ENCODE data around the gene FARS2.

Gene FARS2

GRCh38 chr6:5223309-5223708 is 38.0 kb upstream of the FARS2 start:
- Histone ChIP-seq H3K36me3 (ENCODE audit: control insufficient read depth in 2 of 2, insufficient read depth in 1 of 2, low read length in 2 of 2) (no peaks in the 10 kb centered on the region), H3K4me1 (ENCODE audit: control insufficient read depth, insufficient read depth, low read length) (no peaks in the 10 kb centered on the region), H3K9me3 (ENCODE audit: control insufficient read depth, insufficient read depth, low read depth, low read length) (no peaks in the 10 kb centered on the region), H3K27ac (ENCODE audit: extremely low read depth, low read depth, low read length) (no peak overlapping the region), H3K4me3 (ENCODE audit: low read depth, low read length) (no peak overlapping the region)
- TF ChIP-seq TCF7L2 (IDR thresholded peaks at IDR 0.05; ENCODE audit: borderline replicate concordance, low read depth, low read length) (no peak), ZNF792 (tag by site-specific recombination; IDR thresholded peaks at IDR 0.05) (no peak), ZNF530 (tag by site-specific recombination; IDR thresholded peaks at IDR 0.05; ENCODE audit: low read depth) (no peak), ZNF488 (tag by site-specific recombination; IDR thresholded peaks at IDR 0.05) (no peak), ZNF548 (tag by site-specific recombination; IDR thresholded peaks at IDR 0.05) (no peak), ZNF133 (tag by site-specific recombination; IDR thresholded peaks at IDR 0.05) (no peak), ZNF670 (tag by site-specific recombination; IDR thresholded peaks at IDR 0.05; ENCODE audit: low read depth) (no peak), ZBTB48 (tag by site-specific recombination; IDR thresholded peaks at IDR 0.05) (no peak)
- TF ChIP-seq, protein P1, sequence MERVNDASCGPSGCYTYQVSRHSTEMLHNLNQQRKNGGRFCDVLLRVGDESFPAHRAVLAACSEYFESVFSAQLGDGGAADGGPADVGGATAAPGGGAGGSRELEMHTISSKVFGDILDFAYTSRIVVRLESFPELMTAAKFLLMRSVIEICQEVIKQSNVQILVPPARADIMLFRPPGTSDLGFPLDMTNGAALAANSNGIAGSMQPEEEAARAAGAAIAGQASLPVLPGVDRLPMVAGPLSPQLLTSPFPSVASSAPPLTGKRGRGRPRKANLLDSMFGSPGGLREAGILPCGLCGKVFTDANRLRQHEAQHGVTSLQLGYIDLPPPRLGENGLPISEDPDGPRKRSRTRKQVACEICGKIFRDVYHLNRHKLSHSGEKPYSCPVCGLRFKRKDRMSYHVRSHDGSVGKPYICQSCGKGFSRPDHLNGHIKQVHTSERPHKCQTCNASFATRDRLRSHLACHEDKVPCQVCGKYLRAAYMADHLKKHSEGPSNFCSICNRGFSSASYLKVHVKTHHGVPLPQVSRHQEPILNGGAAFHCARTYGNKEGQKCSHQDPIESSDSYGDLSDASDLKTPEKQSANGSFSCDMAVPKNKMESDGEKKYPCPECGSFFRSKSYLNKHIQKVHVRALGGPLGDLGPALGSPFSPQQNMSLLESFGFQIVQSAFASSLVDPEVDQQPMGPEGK (tag by site-specific recombination; IDR thresholded peaks at IDR 0.05): no peak
- TF ChIP-seq, protein P2, sequence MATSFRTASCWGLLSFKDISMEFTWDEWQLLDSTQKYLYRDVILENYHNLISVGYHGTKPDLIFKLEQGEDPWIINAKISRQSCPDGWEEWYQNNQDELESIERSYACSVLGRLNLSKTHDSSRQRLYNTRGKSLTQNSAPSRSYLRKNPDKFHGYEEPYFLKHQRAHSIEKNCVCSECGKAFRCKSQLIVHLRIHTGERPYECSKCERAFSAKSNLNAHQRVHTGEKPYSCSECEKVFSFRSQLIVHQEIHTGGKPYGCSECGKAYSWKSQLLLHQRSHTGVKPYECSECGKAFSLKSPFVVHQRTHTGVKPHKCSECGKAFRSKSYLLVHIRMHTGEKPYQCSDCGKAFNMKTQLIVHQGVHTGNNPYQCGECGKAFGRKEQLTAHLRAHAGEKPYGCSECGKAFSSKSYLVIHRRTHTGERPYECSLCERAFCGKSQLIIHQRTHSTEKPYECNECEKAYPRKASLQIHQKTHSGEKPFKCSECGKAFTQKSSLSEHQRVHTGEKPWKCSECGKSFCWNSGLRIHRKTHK (tag by site-specific recombination; IDR thresholded peaks at IDR 0.05): no peak
- CTCF ChIA-PET: interaction anchor here (0.7 kb wide), 1 partner anchor 166 kb away, joined by 3 read pairs; no protein-coding TSS in a partner anchor
- POLR2A ChIA-PET: no interaction called here

- H3K36me3 ChIP-seq (ENCODE audit: control insufficient read depth in 2 of 2, insufficient read depth in 1 of 2, low read length in 2 of 2): no peaks in the 10 kb centered on the region
- no peaks in the 10 kb centered on the region for H3K9me3 ChIP-seq (ENCODE audit: control insufficient read depth, insufficient read depth, low read depth, low read length)
- CTCF ChIA-PET: interaction anchor here (0.6 to 0.8 kb wide), 2 partner anchors 14 to 141 kb away, joined by 3 read pairs; no protein-coding TSS in a partner anchor
- POLR2A ChIA-PET: no interaction called here
- no peak overlapping the region for H3K27ac ChIP-seq (ENCODE audit: extremely low read depth, low read depth, low read length)
- H3K4me1 ChIP-seq (ENCODE audit: control insufficient read depth, insufficient read depth, low read length): no peaks in the 10 kb centered on the region
- H3K4me3 ChIP-seq (ENCODE audit: low read depth, low read length): no peak overlapping the region
- TF ChIP-seq ZNF221 (tag by site-specific recombination; IDR thresholded peaks at IDR 0.05; ENCODE audit: borderline replicate concordance) (no peak), ZNF16 (tag by site-specific recombination; IDR thresholded peaks at IDR 0.05; ENCODE audit: low read depth) (no peak)
- TF ChIP-seq, protein P3, sequence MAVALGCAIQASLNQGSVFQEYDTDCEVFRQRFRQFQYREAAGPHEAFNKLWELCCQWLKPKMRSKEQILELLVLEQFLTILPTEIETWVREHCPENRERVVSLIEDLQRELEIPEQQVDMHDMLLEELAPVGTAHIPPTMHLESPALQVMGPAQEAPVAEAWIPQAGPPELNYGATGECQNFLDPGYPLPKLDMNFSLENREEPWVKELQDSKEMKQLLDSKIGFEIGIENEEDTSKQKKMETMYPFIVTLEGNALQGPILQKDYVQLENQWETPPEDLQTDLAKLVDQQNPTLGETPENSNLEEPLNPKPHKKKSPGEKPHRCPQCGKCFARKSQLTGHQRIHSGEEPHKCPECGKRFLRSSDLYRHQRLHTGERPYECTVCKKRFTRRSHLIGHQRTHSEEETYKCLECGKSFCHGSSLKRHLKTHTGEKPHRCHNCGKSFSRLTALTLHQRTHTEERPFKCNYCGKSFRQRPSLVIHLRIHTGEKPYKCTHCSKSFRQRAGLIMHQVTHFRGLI (tag by site-specific recombination; IDR thresholded peaks at IDR 0.05): no peak
Observed at GRCh38 chr6:5229356-5229755, 32.0 kb upstream of the FARS2 start.

DNA sequence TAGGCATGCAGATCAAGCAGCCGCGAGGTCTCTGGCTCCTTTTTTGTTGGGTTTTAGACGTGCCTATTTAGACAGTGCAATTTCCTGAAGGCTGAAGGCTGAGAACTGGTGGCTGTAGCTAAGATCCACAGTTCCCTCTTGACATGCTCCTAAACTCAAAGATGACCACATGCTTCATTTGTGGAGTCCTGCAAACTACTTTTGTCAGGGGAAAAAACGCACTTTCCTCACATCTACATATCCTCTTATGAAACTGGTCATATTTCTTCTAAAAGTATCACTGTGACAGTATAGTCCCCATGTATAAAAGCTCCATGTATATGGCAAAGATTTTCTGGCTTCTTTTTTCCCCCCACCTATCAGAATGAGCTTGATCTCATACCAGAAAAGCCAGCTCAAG is 31.2 kb upstream of the FARS2 start:
- Histone ChIP-seq H3K4me3 (ENCODE audit: low read depth, low read length) (no peak overlapping the region), H3K4me1 (ENCODE audit: control insufficient read depth, insufficient read depth, low read length) (no peaks in the 10 kb centered on the region), H3K27ac (ENCODE audit: extremely low read depth, low read depth, low read length) (no peak overlapping the region), H3K36me3 (ENCODE audit: control insufficient read depth in 2 of 2, insufficient read depth in 1 of 2, low read length in 2 of 2) (no peaks in the 10 kb centered on the region; a peak in 1 of 3 replicates), H3K9me3 (ENCODE audit: control insufficient read depth, insufficient read depth, low read depth, low read length) (no peaks in the 10 kb centered on the region)
- POLR2A ChIA-PET: no interaction called here
- CTCF ChIA-PET: interaction anchor here (0.6 to 0.8 kb wide), 2 partner anchors 14 to 15 kb away, joined by 3 read pairs; no protein-coding TSS in a partner anchor
- TF ChIP-seq ZNF654 (tag by site-specific recombination; IDR thresholded peaks at IDR 0.05; ENCODE audit: low read depth): no peak
- TF ChIP-seq ZNF140 (tag by site-specific recombination; IDR thresholded peaks at IDR 0.05): no peak
- TF ChIP-seq IKZF3 (tag by site-specific recombination; IDR thresholded peaks at IDR 0.05): no peak
- TF ChIP-seq ZNF214 (tag by site-specific recombination; IDR thresholded peaks at IDR 0.05; ENCODE audit: borderline replicate concordance): no peak
- TF ChIP-seq ZNF76 (tag by site-specific recombination; IDR thresholded peaks at IDR 0.05; ENCODE audit: borderline replicate concordance, low read depth): no peak
- no peak for TF ChIP-seq ZNF266 (tag by site-specific recombination; IDR thresholded peaks at IDR 0.05; ENCODE audit: low read depth)
- TF ChIP-seq ZFP3 (tag by site-specific recombination; IDR thresholded peaks at IDR 0.05; ENCODE audit: low read depth): no peak
- TF ChIP-seq ZNF621 (tag by site-specific recombination; IDR thresholded peaks at IDR 0.05): no peak
- no peak for TF ChIP-seq ZNF830 (tag by site-specific recombination; IDR thresholded peaks at IDR 0.05; ENCODE audit: low read depth)
- TF ChIP-seq ZNF354C (tag by site-specific recombination; IDR thresholded peaks at IDR 0.05; ENCODE audit: borderline replicate concordance, low read depth): no peak
- TF ChIP-seq BCL6B (tag by site-specific recombination; IDR thresholded peaks at IDR 0.05): no peak
